ENCODE results near the gene NIP7.

Gene NIP7

DNA sequence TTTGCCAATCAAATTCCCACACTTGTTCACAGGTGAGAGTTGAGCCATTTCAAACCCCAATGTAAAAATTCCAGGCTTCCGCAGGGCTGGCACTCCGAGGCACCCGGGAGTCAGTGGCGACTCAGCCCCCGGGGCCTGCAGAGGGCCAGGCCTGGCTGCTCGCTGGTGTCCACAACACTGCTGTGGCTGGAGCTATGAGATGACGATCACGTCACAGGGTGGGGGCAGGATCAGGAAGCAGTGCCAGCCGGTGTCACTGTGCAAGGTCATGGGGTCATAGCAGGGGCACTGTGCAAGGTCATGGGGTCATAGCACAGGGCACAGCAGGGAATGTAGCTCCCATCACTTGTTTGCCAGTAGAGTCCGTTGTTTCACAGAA is 20.7 kb upstream of the NIP7 start:
- no peak for DNase-seq (ENCODE audit: low read depth)

DNA sequence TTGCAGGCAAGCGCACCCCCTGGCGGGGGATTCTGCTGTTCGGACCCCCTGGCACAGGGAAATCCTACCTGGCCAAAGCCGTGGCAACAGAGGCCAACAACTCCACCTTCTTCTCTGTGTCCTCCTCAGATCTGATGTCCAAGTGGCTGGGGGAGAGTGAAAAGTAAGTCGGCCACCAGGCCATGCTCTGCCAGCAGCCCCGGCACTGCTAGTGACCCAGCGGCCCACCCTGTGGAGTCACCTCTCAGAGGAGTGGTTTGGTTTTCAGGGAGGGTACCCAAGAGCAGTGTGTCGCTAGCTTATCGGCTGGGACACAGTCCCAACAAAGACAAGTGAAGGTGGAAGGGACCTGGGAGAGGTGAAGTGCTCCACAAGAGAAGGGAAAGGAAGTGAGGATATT is 20.2 kb upstream of the NIP7 start:
- DNase-seq (ENCODE audit: low read depth), result no peak

GRCh38 chr16:69319826-69320739 is 19.5 kb upstream of the NIP7 start:
- no peak for DNase-seq (ENCODE audit: low read depth)

DNA sequence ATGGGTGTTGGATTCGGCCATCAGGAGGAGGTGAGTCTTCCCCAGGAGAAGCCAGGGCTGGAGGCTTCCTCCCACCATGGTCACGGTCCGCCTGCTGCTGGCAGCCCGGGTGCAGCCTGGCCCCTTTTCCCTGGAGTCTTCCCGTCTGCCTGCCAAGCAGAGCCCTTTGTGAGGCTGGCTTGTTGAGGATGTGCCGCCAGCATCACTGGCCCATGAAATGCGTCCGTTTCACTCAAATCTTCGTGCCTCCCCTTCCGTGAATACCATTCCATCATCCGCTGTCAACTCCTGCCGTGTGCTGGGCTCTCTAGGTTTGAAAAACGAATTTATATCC is 18.9 kb upstream of the NIP7 start:
- no peak for DNase-seq (ENCODE audit: low read depth)

- no peak for DNase-seq (ENCODE audit: low read depth)
Measured at GRCh38 chr16:69321080-69321479, 18.5 kb upstream of the NIP7 start.

DNA sequence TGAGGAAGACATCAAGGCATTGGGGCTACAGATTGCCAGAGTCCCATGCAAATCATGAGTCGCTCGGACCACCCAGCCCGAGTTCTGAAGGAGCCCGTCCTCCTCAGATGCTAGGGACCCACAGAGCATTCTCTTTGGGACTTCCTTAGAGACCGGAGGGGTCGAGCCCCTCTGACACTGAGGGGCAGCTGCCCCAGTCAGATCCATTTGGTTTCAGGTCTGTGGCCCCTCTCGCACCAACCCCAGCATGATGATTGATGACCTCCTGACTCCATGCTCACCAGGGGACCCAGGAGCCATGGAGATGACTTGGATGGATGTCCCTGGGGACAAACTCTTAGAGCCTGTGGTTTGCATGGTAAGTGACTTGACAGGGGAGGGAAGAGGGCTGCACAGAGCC is 17.2 kb upstream of the NIP7 start:
- DNase-seq (ENCODE audit: low read depth), result no peak

GRCh38 chr16:69323415-69323814 is 16.2 kb upstream of the NIP7 start:
- DNase-seq (ENCODE audit: low read depth), result no peak

GRCh38 chr16:69324013-69324531 is 15.5 kb upstream of the NIP7 start:
- DNase-seq (ENCODE audit: low read depth), result no peak

GRCh38 chr16:69324585-69325253 is 14.9 kb upstream of the NIP7 start:
- DNase-seq (ENCODE audit: low read depth), result no peak

DNA sequence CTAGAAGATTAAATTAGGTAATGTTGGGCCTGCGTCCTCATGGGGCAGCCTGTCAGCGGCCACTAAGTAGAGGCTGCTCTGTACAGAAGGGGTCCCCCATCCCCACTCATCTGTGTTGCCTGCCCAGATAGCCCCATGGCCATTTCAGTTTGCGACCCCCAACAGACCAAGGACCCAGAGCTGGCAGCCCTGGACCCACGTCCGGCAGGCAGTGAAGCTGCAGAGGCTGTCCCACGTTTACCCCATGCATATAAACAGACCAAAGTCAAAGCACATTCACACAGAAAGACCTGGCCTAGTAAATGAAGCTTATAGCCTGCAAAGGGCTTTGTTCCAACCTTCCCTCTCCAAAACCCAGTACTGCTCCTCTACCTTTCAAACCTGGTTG is 13.8 kb upstream of the NIP7 start:
- DNase-seq (ENCODE audit: low read depth), result no peak

DNA sequence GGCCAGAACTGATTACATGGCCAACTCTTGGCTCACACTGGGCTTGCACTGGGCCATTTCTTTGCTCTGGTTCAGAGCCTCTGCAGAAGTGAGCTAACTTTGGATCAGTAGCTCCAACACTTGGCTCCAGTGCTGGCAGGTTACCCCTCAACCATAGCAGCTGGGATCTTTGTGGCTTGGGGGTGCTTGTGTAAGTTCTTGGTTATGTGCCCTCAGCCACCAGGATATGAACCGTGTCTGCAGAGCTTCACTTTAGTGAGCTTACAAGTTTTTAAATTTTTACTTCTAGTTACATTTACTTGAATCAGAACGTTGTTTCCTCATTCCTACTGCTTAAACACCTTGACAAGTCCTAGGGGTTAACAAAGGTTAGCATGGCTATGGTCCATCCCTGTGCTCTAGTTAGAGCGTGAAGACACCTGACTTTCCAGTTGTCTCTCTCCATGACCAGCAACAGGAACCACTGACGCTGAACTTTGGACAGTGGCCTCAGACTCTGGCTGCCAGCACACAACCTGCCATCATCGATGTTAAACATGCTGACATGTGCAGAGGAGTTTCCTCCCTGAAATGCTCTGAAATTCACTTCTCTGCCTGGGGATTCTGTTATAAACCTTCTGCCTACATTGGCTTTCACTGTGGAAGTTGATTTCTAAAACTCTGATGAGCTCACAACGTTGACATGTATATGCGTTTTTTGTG is 13.2 kb upstream of the NIP7 start:
- no peak for DNase-seq (ENCODE audit: low read depth)

DNA sequence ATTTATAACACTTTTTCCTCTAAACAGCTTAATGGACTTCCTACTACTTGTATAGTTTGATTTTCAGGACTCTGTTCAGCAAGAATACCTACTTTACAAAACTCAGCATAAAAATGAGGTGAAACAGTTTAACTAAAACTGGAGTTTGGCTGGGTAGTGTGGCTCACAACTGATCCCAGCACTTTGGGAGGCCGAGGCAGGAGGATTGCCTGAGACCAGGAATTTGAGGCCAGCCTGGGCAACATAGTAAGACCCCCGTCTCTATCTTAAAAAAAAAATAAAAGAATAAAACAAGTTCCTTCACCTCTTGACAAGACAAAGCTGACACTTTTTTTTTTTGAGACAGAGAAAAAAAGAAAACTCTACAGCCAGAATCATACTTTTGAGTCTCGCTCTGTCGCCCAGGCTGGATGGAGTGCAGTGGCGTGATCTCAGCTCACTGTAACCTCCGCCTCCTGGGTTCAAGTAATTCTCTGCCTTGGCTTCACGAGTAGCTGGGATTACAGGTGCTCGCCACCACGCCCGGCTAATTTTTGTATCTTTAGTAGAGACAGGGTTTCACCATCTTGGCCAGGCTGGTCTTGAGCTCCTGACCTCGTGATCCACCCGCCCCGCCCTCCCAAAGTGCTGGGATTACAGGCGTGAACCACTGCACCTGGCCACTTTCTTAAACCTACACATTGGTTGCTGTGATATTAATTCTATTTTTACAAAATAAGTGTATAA is 11.8 kb upstream of the NIP7 start:
- no peak for DNase-seq (ENCODE audit: low read depth)

DNA sequence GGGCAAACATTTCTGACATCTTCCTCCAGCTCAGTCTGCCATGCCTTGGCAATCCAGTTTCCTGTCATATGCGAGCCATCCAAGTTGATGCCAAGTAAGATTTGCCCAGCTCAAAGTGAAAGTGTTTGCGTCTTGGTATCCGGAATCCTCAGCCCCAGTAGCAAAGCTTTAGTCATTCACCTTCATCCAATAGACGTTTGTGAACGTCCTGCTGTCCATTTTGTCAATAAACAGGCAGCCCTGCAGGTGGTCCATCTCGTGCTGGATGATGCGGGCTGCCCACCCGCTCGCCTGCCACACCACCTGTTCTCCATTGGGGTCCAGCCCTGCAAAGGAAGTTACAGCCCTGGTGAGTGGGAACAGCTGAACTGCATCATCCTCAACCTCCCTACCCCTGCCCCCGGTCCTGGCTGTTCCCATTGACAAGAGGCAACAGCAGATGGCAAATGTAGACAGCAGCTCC is 10.7 kb upstream of the NIP7 start:
- DNase-seq (ENCODE audit: low read depth), result no peak

DNA sequence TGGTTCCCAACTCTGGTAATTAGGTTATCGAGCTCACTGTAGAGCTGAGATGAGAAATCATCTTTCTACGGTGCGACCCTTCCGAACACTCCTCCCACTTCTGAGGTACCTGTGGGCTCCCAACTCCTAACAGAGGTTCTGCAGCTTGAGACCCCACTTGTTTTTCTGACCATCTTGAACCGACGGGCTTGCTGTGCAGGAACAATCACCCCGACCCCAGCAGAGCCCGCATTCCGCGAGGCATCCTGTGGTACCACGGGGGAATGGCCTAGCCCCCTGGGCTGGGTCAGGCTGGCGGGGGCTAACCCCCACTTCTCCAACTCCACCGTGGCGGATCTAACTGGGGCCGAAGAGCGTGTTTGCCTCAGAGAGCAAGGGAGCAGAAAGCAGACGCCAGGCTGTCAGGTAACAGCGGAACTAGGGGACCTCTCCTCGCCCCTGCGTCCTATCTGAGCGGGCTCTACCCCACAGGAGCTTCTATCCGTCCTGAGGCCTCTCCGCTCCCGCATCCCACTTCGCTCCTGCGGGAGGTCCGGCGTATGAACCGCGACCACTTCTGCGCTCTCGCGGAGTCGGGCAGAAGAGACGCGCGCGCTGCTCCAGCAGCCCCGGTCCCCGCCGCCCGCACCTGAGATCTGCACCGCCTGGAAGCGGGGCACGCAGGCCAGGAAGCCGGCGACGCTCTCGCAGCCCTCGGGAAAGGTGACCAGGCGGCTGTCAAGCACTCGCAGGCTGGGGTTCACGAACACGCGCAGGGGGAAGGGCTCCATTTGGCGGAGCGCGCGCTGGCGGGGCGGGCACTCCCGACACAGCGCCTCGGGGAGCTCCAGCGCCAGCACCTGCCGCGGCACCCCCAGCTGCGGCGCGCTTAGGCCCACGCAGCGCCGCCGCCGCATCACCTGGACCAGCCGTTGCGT is 9.9 kb upstream of the NIP7 start:
- DNase-seq (ENCODE audit: low read depth), result peak; percentile 26

- peak; percentile 80 for DNase-seq (ENCODE audit: low read depth)
Measured at GRCh38 chr16:69330286-69331109, 9.1 kb upstream of the NIP7 start, which contains the start of gene PDF. Gene PDF (minus strand): TSS chr16:69330588. CDS start chr16:69330570, 18 bp downstream.

GRCh38 chr16:69334696-69335095 is 4.9 kb upstream of the NIP7 start:
- DNase-seq (ENCODE audit: low read depth), result no peak

- DNase-seq (ENCODE audit: low read depth), result no peak
Measured at GRCh38 chr16:69338557-69339288, 849 bp upstream of the NIP7 start.

DNA sequence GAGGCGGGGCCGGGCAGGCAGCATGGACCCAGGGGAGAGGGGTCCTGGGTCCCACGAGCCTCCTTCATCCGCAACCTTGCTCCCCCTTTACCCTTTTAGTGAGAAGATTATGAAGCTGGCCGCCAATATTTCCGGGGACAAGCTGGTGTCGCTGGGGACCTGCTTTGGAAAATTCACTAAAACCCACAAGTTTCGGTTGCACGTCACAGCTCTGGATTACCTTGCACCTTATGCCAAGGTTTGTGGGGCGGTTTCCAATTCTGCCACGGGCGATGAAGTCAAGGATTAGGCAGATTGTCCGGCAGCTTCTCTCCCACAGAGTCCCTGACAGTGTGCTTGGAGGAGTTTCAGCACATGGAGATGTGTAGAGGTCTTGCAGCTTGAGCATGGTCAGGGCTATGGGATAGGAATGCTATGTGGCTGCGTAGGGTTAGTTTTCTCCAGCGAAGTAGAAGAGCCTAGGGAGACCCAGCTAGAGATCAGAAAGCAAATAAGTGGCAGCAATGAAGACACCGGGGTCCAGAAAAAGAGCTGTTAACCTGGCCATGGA is 598 bp downstream of the NIP7 start:
- peak; percentile 16 for DNase-seq (ENCODE audit: low read depth)

DNA sequence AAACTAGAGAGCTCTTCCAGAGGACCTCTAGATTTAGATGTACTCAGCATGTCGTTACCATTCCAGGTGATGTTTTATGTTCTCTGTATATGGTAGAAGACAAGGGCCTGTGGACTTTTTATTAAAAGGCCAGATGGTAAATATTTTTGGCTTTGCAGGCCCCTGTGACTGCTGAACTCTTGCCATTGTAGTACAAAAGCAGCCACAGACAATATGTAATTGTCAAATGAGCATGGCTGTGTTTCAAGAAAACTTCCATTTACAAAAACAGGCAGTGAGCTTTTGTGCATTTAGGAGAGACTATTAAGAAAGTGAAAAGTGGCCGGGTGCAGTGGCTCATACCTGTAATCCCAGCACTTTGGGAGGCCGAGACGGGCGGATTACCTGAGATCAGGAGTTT is 4.6 kb downstream of the NIP7 start:
- DNase-seq (ENCODE audit: low read depth), result no peak
